ENCODE measurements around the gene COPB2. TPM values are rescaled to one million over a fixed set of nuclear protein-coding genes. Genes with fewer than 3 reads are reported as not detected.

Gene COPB2
- total and polyA plus RNA-seq, 8 donors, result 26.9 to 114 (median 93.6) TPM

DNA sequence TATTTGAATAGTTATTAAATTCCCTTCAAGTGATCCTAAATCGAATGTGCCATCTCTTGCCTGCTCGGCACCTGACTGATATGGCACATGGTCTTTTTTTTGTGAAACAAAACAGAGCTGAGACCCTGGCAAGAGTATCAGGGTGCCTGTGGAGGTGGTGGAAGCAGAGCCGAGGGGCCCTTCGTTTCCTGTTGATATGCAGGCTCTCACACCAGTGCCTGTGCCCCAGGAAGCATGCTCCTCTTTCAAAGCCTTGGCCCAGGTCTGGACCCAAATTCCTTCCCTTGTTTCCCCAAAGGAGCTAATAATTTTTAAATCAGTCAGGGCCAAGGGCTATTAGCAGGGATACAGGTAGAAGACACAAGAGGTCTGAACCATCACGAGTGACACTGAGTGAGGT lies 67.1 kb downstream of the COPB2 start:
- H3K27ac ChIP-seq, result no peak overlapping the region
- FAIRE-seq (no peak), DNase-seq (no peak), ATAC-seq (no peak)
- no peak overlapping the region for H3K4me3 ChIP-seq
- peaks cover 3 to 5% (median 4%) of the 10 kb centered on the region in 3 donors for H3K4me1 ChIP-seq
- no peaks in the 10 kb centered on the region for H3K36me3 ChIP-seq
- TF ChIP-seq, protein P1, sequence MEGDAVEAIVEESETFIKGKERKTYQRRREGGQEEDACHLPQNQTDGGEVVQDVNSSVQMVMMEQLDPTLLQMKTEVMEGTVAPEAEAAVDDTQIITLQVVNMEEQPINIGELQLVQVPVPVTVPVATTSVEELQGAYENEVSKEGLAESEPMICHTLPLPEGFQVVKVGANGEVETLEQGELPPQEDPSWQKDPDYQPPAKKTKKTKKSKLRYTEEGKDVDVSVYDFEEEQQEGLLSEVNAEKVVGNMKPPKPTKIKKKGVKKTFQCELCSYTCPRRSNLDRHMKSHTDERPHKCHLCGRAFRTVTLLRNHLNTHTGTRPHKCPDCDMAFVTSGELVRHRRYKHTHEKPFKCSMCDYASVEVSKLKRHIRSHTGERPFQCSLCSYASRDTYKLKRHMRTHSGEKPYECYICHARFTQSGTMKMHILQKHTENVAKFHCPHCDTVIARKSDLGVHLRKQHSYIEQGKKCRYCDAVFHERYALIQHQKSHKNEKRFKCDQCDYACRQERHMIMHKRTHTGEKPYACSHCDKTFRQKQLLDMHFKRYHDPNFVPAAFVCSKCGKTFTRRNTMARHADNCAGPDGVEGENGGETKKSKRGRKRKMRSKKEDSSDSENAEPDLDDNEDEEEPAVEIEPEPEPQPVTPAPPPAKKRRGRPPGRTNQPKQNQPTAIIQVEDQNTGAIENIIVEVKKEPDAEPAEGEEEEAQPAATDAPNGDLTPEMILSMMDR (IDR thresholded peaks at IDR 0.05), result no peak
- no peaks in the 10 kb centered on the region for H3K9me3 ChIP-seq
- WGBS, 2 donors, result 79 to 83% methylated on average over 5 of the region's 5 CpGs
- no peaks in the 10 kb centered on the region for H3K27me3 ChIP-seq
- intact Hi-C loops (cut with DNase I), result loop anchor here in 2 of 3 donors (10.0 kb wide), 2 partner anchors 378 to 388 kb away; partner anchors contain the start of genes FOXL2 (in 1 of the 2) and FOXL2NB (in 1 of the 2)

DNA sequence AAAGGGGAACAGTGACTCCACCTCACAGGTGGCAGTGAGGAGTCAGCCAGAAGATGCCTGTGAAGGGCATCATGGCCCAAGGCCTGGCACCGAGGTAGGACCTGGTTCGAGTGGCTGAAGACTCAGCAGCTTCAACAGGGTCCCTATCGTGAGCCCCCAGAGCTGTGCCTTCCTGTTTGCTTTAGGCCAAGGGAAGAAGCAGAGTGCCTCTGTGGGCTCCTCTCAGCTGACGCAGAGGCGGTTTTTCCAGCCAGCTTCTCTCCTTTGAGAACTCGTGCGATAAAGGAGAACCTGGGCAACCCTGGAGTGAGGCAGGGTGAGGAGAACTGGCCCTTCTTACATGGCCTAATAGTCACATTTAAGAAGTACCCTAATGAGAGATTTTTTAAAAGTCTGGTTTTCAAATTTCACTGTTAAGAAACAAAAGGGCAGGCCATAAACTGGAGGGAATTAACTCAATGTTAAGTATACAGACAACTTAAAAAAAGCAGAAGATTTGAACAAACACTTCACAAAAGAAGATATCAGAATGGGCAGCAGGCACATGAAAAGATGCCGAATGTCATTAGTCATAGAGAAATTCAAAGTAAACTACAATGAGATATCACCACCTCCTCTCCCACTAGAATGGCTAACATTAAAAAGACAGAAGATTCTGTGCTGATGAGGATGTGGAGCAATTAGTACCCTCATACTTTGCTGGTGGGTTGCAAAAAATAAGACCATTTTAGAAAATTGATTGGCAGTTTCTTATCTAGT lies 68.7 kb downstream of the COPB2 start:
- FAIRE-seq, result no peak
- Histone ChIP-seq H3K4me3 (no peak overlapping the region), H3K36me3 (no peaks in the 10 kb centered on the region), H3K27ac (no peak overlapping the region), H3K4me1 (peaks cover 5 to 7% (median 6%) of the 10 kb centered on the region in 3 donors), H3K9me3 (no peaks in the 10 kb centered on the region), H3K27me3 (no peaks in the 10 kb centered on the region)
- DNase-seq, result no peak
- TF ChIP-seq, protein P1 (IDR thresholded peaks at IDR 0.05), result no peak
- WGBS, 2 donors, result 78 to 82% methylated on average over 8 of the region's 8 CpGs
- ATAC-seq, result no peak
- intact Hi-C loops (cut with DNase I), result loop anchor here in 2 of 3 donors (10.0 kb wide), 2 partner anchors 376 to 386 kb away; partner anchors contain the start of genes FOXL2 (in 1 of the 2) and FOXL2NB (in 1 of the 2)

DNA sequence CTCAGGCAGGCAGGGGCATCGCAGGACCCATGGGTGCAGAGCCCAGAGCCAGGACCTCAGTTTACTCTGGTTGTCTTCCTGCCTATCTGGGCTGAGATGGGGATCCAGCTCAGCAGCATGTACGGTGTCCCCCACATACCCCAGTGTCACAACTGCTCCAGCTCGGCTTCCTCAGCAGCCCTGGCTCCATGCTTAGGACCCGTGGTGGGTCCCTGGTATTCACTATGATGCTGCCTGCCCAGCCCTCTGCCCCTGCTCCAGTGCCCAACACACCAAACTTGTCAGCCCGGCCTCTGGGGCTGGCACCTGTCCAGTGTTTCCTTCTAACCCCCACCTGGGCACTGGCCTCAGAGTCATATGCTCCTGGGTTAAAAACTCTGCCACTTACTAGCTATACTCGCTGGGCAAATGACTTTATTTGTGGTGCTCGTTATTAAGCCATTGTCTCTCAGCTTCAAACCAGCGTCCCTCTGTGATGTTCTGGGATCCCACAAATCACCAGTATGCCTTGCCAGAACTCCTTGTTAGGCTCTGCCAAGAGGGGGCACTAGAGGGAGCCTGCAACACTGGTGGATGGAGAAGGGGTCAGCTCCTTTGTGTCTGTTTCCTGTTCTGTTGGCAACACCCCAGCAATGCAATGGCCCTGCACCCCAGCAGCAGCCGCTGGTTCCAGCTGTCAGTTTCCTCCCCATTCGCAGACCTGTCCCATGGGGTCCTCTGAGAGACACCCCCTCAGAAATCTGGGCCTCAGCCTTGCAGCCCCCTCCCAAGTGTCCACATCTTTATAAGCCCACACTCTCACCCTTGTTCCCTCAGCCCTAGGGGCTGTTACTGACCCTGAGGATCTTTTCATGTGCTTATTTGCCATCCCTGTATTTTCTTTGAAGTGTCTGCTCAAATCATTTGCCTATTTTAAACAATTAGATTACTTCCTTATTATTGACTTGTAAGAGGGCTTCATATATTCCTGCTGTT lies 69.7 kb downstream of the COPB2 start:
- ATAC-seq (peak in 1 of 4 donors; percentile 16), FAIRE-seq (no peak), DNase-seq (no peak)
- peaks cover 5 to 7% (median 6%) of the 10 kb centered on the region in 3 donors for H3K4me1 ChIP-seq
- intact Hi-C loops (cut with DNase I), result loop anchor here in 2 of 3 donors (10.0 kb wide), 2 partner anchors 375 to 385 kb away; partner anchors contain the start of genes FOXL2 (in 1 of the 2) and FOXL2NB (in 1 of the 2)
- WGBS, 2 donors, result 77 to 79% methylated on average over 10 of the region's 10 CpGs
- no peaks in the 10 kb centered on the region for H3K27me3 ChIP-seq
- no peaks in the 10 kb centered on the region for H3K36me3 ChIP-seq
- H3K4me3 ChIP-seq, result no peak overlapping the region
- no peaks in the 10 kb centered on the region for H3K9me3 ChIP-seq
- no peak overlapping the region for H3K27ac ChIP-seq
- TF ChIP-seq, protein P1 (IDR thresholded peaks at IDR 0.05), result no peak

DNA sequence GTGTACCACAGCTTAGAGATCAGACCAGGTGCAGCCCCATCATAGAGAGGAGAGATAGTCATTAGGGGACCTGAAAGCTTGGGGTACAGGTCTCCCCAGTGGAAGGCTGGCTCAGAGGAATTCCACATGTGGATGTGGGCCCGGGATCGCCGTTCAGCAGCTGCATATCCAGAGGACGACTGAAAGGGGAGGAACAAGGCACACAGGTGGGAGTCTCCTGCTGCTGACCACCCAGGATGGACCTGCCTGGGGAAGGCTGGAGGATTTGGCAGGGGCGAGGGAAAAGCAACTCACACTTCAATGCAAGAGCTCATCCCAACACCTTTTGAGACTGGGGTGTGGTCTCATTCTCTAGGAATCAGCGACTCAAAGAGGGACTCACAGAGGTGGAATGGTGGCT lies 70.6 kb downstream of the COPB2 start:
- no peaks in the 10 kb centered on the region for H3K9me3 ChIP-seq
- H3K27ac ChIP-seq, result no peak overlapping the region
- no peaks in the 10 kb centered on the region for H3K36me3 ChIP-seq
- FAIRE-seq, result no peak
- intact Hi-C loops (cut with DNase I), result no loop called here
- no peak for ATAC-seq
- 85 to 90% methylated on average over 6 of the region's 6 CpGs for WGBS, 2 donors
- TF ChIP-seq, protein P1 (IDR thresholded peaks at IDR 0.05), result no peak
- H3K4me1 ChIP-seq, result peaks cover 5 to 7% (median 6%) of the 10 kb centered on the region in 3 donors
- H3K27me3 ChIP-seq, result no peaks in the 10 kb centered on the region
- no peak overlapping the region for H3K4me3 ChIP-seq
- no peak for DNase-seq

Data from pancreas (tissue), 10 donors.